Keratinocyte (primary cell): ENCODE data around the gene ANKS1A. TPM values are rescaled to one million over a fixed set of nuclear protein-coding genes. Genes with fewer than 3 reads are reported as not detected.

Source experiments
- DNase-seq: peaks from one replicate; pipeline ENCODE4 v3.0.0-alpha.2; 2011; ENCODE audit warnings: low read depth, missing footprints, low spot score
- FAIRE-seq: peaks from 2 replicates; lab custom pipeline; 2011; peaks lifted over from hg19 to GRCh38; lab: Jason Lieb, UNC
- H2AFZ ChIP-seq: 2 replicates; pipeline ENCODE4 v1.6.0; 2012; ENCODE audit warnings: low read length, control low read depth, inconsistent platforms; ENCODE audit not compliant: control insufficient read depth
- H3K27ac ChIP-seq: 2 replicates; pipeline ENCODE4 v1.5.1; 2011; ENCODE audit warnings: low read length; ENCODE audit not compliant: control insufficient read depth, insufficient read depth
- H3K27me3 ChIP-seq: 3 replicates; pipeline ENCODE4 v1.6.0; 2011; ENCODE audit warnings: low read length; ENCODE audit not compliant: control insufficient read depth, insufficient read depth; ENCODE audit errors: extremely low read depth
- H3K36me3 ChIP-seq, 2 experiments: 2 replicates in 1 of 2; 3 replicates in 1 of 2; pipeline ENCODE4 v1.5.1; 2011; ENCODE audit warnings: low read length in 2 of 2, mild to moderate bottlenecking in 1 of 2; ENCODE audit not compliant: control insufficient read depth in 2 of 2, insufficient read depth in 2 of 2; ENCODE audit errors: extremely low read depth in 1 of 2
- H3K4me1 ChIP-seq: 3 replicates; pipeline ENCODE4 v1.5.1; 2011; ENCODE audit warnings: low read length; ENCODE audit not compliant: control insufficient read depth, insufficient read depth; ENCODE audit errors: extremely low read depth
- H3K4me2 ChIP-seq: 3 replicates; pipeline ENCODE4 v1.6.0; 2011; ENCODE audit warnings: low read depth, low read length; ENCODE audit not compliant: control insufficient read depth, insufficient read depth; ENCODE audit errors: extremely low read depth
- H3K4me3 ChIP-seq, 3 experiments: fragments of 200-600 bp in 1 of 3; sonication (generic) in 1 of 3; 2 replicates in 2 of 3; 3 replicates in 1 of 3; pipeline ENCODE4 v1.5.1; 2011 to 2016; ENCODE audit warnings: low read length in 3 of 3, mild to moderate bottlenecking in 3 of 3, control low read depth in 2 of 3, inconsistent platforms in 1 of 3, low read depth in 1 of 3, mixed read lengths in 1 of 3, mixed run types in 1 of 3, moderate library complexity in 1 of 3; ENCODE audit not compliant: control insufficient read depth in 2 of 3, insufficient read depth in 2 of 3; ENCODE audit errors: extremely low read depth in 1 of 3
- H3K79me2 ChIP-seq: 2 replicates; pipeline ENCODE4 v1.6.0; 2012; ENCODE audit warnings: low read length; ENCODE audit not compliant: control insufficient read depth, insufficient read depth
- H3K9ac ChIP-seq: 3 replicates; pipeline ENCODE4 v1.6.0; 2011; ENCODE audit warnings: low read length; ENCODE audit not compliant: control insufficient read depth, insufficient read depth; ENCODE audit errors: extremely low read depth
- H3K9me1 ChIP-seq: 3 replicates; pipeline ENCODE4 v1.6.0; 2011; ENCODE audit warnings: low read length; ENCODE audit not compliant: control insufficient read depth, insufficient read depth; ENCODE audit errors: extremely low read depth
- H3K9me3 ChIP-seq: 2 replicates; pipeline ENCODE4 v1.5.1; 2012; ENCODE audit warnings: low read depth, low read length; ENCODE audit not compliant: control insufficient read depth
- H4K20me1 ChIP-seq: 3 replicates; pipeline ENCODE4 v1.6.0; 2011; ENCODE audit warnings: low read length; ENCODE audit not compliant: control insufficient read depth, insufficient read depth; ENCODE audit errors: extremely low read depth
- CTCF ChIP-seq, 3 experiments: IDR thresholded peaks in 1 of 3; conservative IDR thresholded peaks in 1 of 3; optimal IDR thresholded peaks in 1 of 3; 2 replicates in 2 of 3; 3 replicates in 1 of 3; pipeline versions ENCODE3 to v1.5.1; 2011; ENCODE audit warnings: low read length in 3 of 3, mild to moderate bottlenecking in 3 of 3, moderate library complexity in 2 of 3, control low read depth in 1 of 3, inconsistent platforms in 1 of 3; ENCODE audit not compliant: insufficient read depth in 2 of 3; ENCODE audit errors: extremely low read depth in 1 of 3
- EZH2 ChIP-seq: IDR thresholded peaks from one replicate; pipeline ENCODE4 v1.6.1; 2012; ENCODE audit warnings: inconsistent platforms, mild to moderate bottlenecking, low read length, moderate library complexity
- dilution Hi-C: fragments of 300-500 bp; cut with MboI; formaldehyde crosslinking; loops from one replicate; pipeline ENCODE4 v1.7.0; 2020; ENCODE audit warnings: low sequenced_read_pairs; ENCODE audit not compliant: extremely low pct_ligation_motif_present
- polyA plus RNA-seq, 5 experiments: library from polyadenylated mRNA; depleted of rRNA in 3 of 5; stranded (reverse) in 3 of 5; stranded (forward) in 1 of 5; unstranded in 1 of 5; fragments of >200 nt; gene quantifications; 1 replicate in 1 of 5; 2 replicates in 3 of 5; 3 replicates in 1 of 5; pipeline versions ENCODE4 v1.2.1 to v1.2.3, GENCODE V29; 2011 to 2012; ENCODE audit warnings: missing spikeins in 2 of 5, low read depth in 1 of 5, low replicate concordance in 1 of 5

ANKS1A gene
- polyA plus RNA-seq, 1 donor (not counting 4 experiments of a cell fraction or from before 2014, with no cell fraction given): 8.6 TPM

GRCh38 chr6:35043381-35044130 lies 154.5 kb downstream of the ANKS1A start:
- Histone ChIP-seq H3K27me3 (no peaks in the 10 kb centered on the region), H3K9me3 (no peaks in the 10 kb centered on the region), H4K20me1 (no peaks in the 10 kb centered on the region), H3K4me3 (no peak overlapping the region), H3K9ac (no peak overlapping the region), H3K79me2 (no peaks in the 10 kb centered on the region), H3K36me3 (peaks cover 0 to 4% of the 10 kb centered on the region in 2 experiments), H3K9me1 (no peaks in the 10 kb centered on the region), H3K4me2 (no peak overlapping the region), H3K4me1 (peaks cover 24% of the 10 kb centered on the region), H3K27ac (no peak overlapping the region), H2AFZ (no peak overlapping the region)
- dilution Hi-C loops: no loop called here
- TF ChIP-seq CTCF (optimal IDR thresholded peaks at IDR 0.05 in 1 of 3, IDR thresholded peaks at IDR 0.05 in 1 of 3, conservative IDR thresholded peaks at IDR 0.05 in 1 of 3; ENCODE audit: extremely low read depth in 1 of 3, insufficient read depth in 2 of 3, low read length in 3 of 3) (no peak), EZH2 (no peak)
- DNase-seq (no peak), FAIRE-seq (no peak)

- no peak for DNase-seq
- Histone ChIP-seq H3K4me3 (no peak overlapping the region), H3K9ac (no peak overlapping the region), H3K9me1 (no peaks in the 10 kb centered on the region), H3K27me3 (no peaks in the 10 kb centered on the region), H3K27ac (peak overlapping the region; percentile 46), H3K9me3 (no peaks in the 10 kb centered on the region), H3K79me2 (no peaks in the 10 kb centered on the region), H4K20me1 (no peaks in the 10 kb centered on the region), H2AFZ (no peak overlapping the region), H3K4me2 (peak overlapping the region; percentile 44), H3K36me3 (peaks cover 0 to 4% of the 10 kb centered on the region in 2 experiments), H3K4me1 (peaks cover 24% of the 10 kb centered on the region)
- dilution Hi-C loops: no loop called here
- FAIRE-seq: no peak
- TF ChIP-seq CTCF (optimal IDR thresholded peaks at IDR 0.05 in 1 of 3, IDR thresholded peaks at IDR 0.05 in 1 of 3, conservative IDR thresholded peaks at IDR 0.05 in 1 of 3; ENCODE audit: extremely low read depth in 1 of 3, insufficient read depth in 2 of 3, low read length in 3 of 3): no peak
- TF ChIP-seq EZH2: no peak
Measured at GRCh38 chr6:35044145-35044745, 155.2 kb downstream of the ANKS1A start.
